Subcutaneous adipose tissue (tissue), 4 donors: ENCODE results near the gene FGF12. TPM values are rescaled to one million over a fixed set of nuclear protein-coding genes. Genes with fewer than 3 reads are reported as not detected.

Experiments
- CTCF ChIP-seq: fragments of 450-650 bp; IDR thresholded peaks from one replicate; pipeline ENCODE4 v1.5.1; 2016; ENCODE audit warnings: low read depth, mild to moderate bottlenecking, control low read depth, antibody characterized with exemption, moderate library complexity
- total RNA-seq, 4 donors: library from RNA; depleted of rRNA; stranded (reverse); fragments of >200 nt; gene quantifications; one replicate each; pipeline ENCODE4 v1.1.0, GENCODE V29; 2016

FGF12 gene
- total RNA-seq, 4 donors from 2014 or later: 1.1 to 12.1 (median 4.5) TPM

GRCh38 chr3:192170659-192171058 is 556.7 kb downstream of the FGF12 start:
- no peak for TF ChIP-seq CTCF

- no peak for TF ChIP-seq CTCF
Measured at GRCh38 chr3:192170031-192170430, 557.3 kb downstream of the FGF12 start.

GRCh38 chr3:192169332-192169915 is 557.9 kb downstream of the FGF12 start:
- TF ChIP-seq CTCF: no peak

GRCh38 chr3:192168202-192168601 is 559.1 kb downstream of the FGF12 start:
- TF ChIP-seq CTCF: no peak

GRCh38 chr3:192165552-192165951 is 561.8 kb downstream of the FGF12 start:
- no peak for TF ChIP-seq CTCF

- TF ChIP-seq CTCF: no peak
Measured at GRCh38 chr3:192161661-192162060, 565.7 kb downstream of the FGF12 start.

- TF ChIP-seq CTCF: no peak
Measured at GRCh38 chr3:192156382-192156781, 571.0 kb downstream of the FGF12 start.
